Subcutaneous abdominal adipose tissue (tissue), 5 donors: ENCODE data around the gene GOLT1B.

ENCODE experiments used
- H3K27ac ChIP-seq: one replicate; pipeline ENCODE4 v1.7.0; 2013; ENCODE audit warnings: low read depth, mild to moderate bottlenecking, inconsistent platforms, low read length, moderate library complexity
- H3K27me3 ChIP-seq, 5 donors: one replicate each; pipeline ENCODE4 v1.7.0; 2013; ENCODE audit warnings: low read length in 5 of 5, inconsistent platforms in 1 of 5; ENCODE audit not compliant: control insufficient read depth in 5 of 5, insufficient read depth in 4 of 5
- H3K36me3 ChIP-seq, 5 donors: one replicate each; pipeline ENCODE4 v1.7.0; 2013; ENCODE audit warnings: low read length in 5 of 5; ENCODE audit not compliant: control insufficient read depth in 5 of 5, insufficient read depth in 5 of 5
- H3K4me1 ChIP-seq, 5 donors: one replicate each; pipeline ENCODE4 v1.7.0; 2013; ENCODE audit warnings: low read length in 5 of 5, mild to moderate bottlenecking in 3 of 5, moderate library complexity in 1 of 5; ENCODE audit not compliant: control insufficient read depth in 5 of 5, insufficient read depth in 5 of 5
- H3K4me3 ChIP-seq, 5 donors: one replicate each; pipeline ENCODE4 v1.7.0; 2013; ENCODE audit warnings: low read length in 5 of 5, low read depth in 1 of 5
- H3K9ac ChIP-seq, 5 donors: one replicate each; pipeline ENCODE4 v1.7.0; 2013; ENCODE audit warnings: low read length in 5 of 5, mild to moderate bottlenecking in 4 of 5, moderate library complexity in 3 of 5
- H3K9me3 ChIP-seq, 5 donors: one replicate each; pipeline ENCODE4 v1.7.0; 2013; ENCODE audit warnings: low read length in 5 of 5; ENCODE audit not compliant: control insufficient read depth in 5 of 5
- donor health status: healthy.
- donor health status: healthy.
- donor health status: healthy.
- donor health status: healthy.
- donor health status: healthy.

Gene GOLT1B

GRCh38 chr12:21538061-21538653 lies 36.6 kb downstream of the GOLT1B start:
- no peak overlapping the region for H3K4me3 ChIP-seq
- peaks cover 0 to 3% (median 0%) of the 10 kb centered on the region in 5 donors for H3K36me3 ChIP-seq
- no peaks in the 10 kb centered on the region for H3K4me1 ChIP-seq
- H3K27me3 ChIP-seq = no peaks in the 10 kb centered on the region
- H3K9me3 ChIP-seq = no peaks in the 10 kb centered on the region
- H3K9ac ChIP-seq = no peak overlapping the region
- H3K27ac ChIP-seq = no peak overlapping the region

GRCh38 chr12:21539797-21540196 lies 38.2 kb downstream of the GOLT1B start:
- no peak overlapping the region for H3K4me3 ChIP-seq
- no peak overlapping the region for H3K27ac ChIP-seq
- H3K4me1 ChIP-seq = no peaks in the 10 kb centered on the region
- peaks cover 0 to 3% (median 0%) of the 10 kb centered on the region in 5 donors for H3K36me3 ChIP-seq
- H3K27me3 ChIP-seq = no peaks in the 10 kb centered on the region
- no peaks in the 10 kb centered on the region for H3K9me3 ChIP-seq
- no peak overlapping the region for H3K9ac ChIP-seq

GRCh38 chr12:21541773-21542172 lies 40.2 kb downstream of the GOLT1B start:
- no peaks in the 10 kb centered on the region for H3K27me3 ChIP-seq
- no peaks in the 10 kb centered on the region for H3K4me1 ChIP-seq
- H3K9ac ChIP-seq = no peak overlapping the region
- H3K27ac ChIP-seq = no peak overlapping the region
- H3K4me3 ChIP-seq = no peak overlapping the region
- no peaks in the 10 kb centered on the region for H3K9me3 ChIP-seq
- no peaks in the 10 kb centered on the region for H3K36me3 ChIP-seq

- H3K4me3 ChIP-seq = no peak overlapping the region
- no peaks in the 10 kb centered on the region for H3K36me3 ChIP-seq
- no peak overlapping the region for H3K27ac ChIP-seq
- H3K9ac ChIP-seq = no peak overlapping the region
- no peaks in the 10 kb centered on the region for H3K9me3 ChIP-seq
- H3K4me1 ChIP-seq = no peaks in the 10 kb centered on the region
- no peaks in the 10 kb centered on the region for H3K27me3 ChIP-seq
These were observed 40.8 kb downstream of the GOLT1B start for GRCh38 chr12:21542403-21542802.

- no peaks in the 10 kb centered on the region for H3K36me3 ChIP-seq
- no peak overlapping the region for H3K9ac ChIP-seq
- H3K9me3 ChIP-seq = no peaks in the 10 kb centered on the region
- no peaks in the 10 kb centered on the region for H3K4me1 ChIP-seq
- no peaks in the 10 kb centered on the region for H3K27me3 ChIP-seq
- H3K27ac ChIP-seq = no peak overlapping the region
- no peak overlapping the region for H3K4me3 ChIP-seq
These were observed 41.6 kb downstream of the GOLT1B start for GRCh38 chr12:21543151-21543550.

- Histone ChIP-seq H3K4me3 (no peak overlapping the region), H3K27me3 (no peaks in the 10 kb centered on the region), H3K9ac (no peak overlapping the region), H3K36me3 (no peaks in the 10 kb centered on the region), H3K9me3 (no peaks in the 10 kb centered on the region), H3K4me1 (no peaks in the 10 kb centered on the region), H3K27ac (no peak overlapping the region)
These were observed 44.0 kb downstream of the GOLT1B start for GRCh38 chr12:21545557-21545956.

- Histone ChIP-seq H3K9me3 (no peaks in the 10 kb centered on the region), H3K27me3 (no peaks in the 10 kb centered on the region), H3K27ac (no peak overlapping the region), H3K9ac (no peak overlapping the region), H3K4me1 (peaks cover 0 to 1% (median 0%) of the 10 kb centered on the region in 5 donors), H3K4me3 (no peak overlapping the region), H3K36me3 (no peaks in the 10 kb centered on the region)
These were observed 45.1 kb downstream of the GOLT1B start for GRCh38 chr12:21546716-21547115.

GRCh38 chr12:21547437-21547836 lies 45.8 kb downstream of the GOLT1B start:
- Histone ChIP-seq H3K9me3 (no peaks in the 10 kb centered on the region), H3K4me1 (peaks cover 0 to 3% (median 0%) of the 10 kb centered on the region in 5 donors), H3K27me3 (no peaks in the 10 kb centered on the region), H3K27ac (no peak overlapping the region), H3K9ac (no peak overlapping the region), H3K36me3 (no peaks in the 10 kb centered on the region), H3K4me3 (no peak overlapping the region)

- Histone ChIP-seq H3K4me3 (no peak overlapping the region), H3K4me1 (peaks cover 0 to 3% (median 0%) of the 10 kb centered on the region in 5 donors), H3K9ac (no peak overlapping the region), H3K27me3 (no peaks in the 10 kb centered on the region), H3K36me3 (no peaks in the 10 kb centered on the region), H3K27ac (no peak overlapping the region), H3K9me3 (no peaks in the 10 kb centered on the region)
These were observed 50.4 kb downstream of the GOLT1B start for GRCh38 chr12:21551841-21552465.

GRCh38 chr12:21552635-21553328 lies 51.2 kb downstream of the GOLT1B start:
- Histone ChIP-seq H3K36me3 (no peaks in the 10 kb centered on the region), H3K4me3 (no peak overlapping the region), H3K9me3 (no peaks in the 10 kb centered on the region), H3K9ac (no peak overlapping the region), H3K27ac (no peak overlapping the region), H3K4me1 (peaks cover 0 to 3% (median 0%) of the 10 kb centered on the region in 5 donors), H3K27me3 (no peaks in the 10 kb centered on the region)
